Measurements from ENCODE around the gene UACA. TPM values are rescaled to one million over a fixed set of nuclear protein-coding genes. Genes with fewer than 3 reads are reported as not detected.
A peak's percentile ranks its signal among the peaks of the same experiment; 100 is the strongest.
"Not testable (repeated sequence)": the region's sequence is repeated elsewhere in the genome, so short reads cannot be mapped to it uniquely, and the experiment has no call there.

Gene UACA
- total RNA-seq, 1 experiment from 2014 or later: 19.6 TPM

- no peak for DNase-seq (ENCODE audit: low read depth)
Observed at GRCh38 chr15:70669966-70670658, 93.2 kb downstream of the UACA start.

DNA sequence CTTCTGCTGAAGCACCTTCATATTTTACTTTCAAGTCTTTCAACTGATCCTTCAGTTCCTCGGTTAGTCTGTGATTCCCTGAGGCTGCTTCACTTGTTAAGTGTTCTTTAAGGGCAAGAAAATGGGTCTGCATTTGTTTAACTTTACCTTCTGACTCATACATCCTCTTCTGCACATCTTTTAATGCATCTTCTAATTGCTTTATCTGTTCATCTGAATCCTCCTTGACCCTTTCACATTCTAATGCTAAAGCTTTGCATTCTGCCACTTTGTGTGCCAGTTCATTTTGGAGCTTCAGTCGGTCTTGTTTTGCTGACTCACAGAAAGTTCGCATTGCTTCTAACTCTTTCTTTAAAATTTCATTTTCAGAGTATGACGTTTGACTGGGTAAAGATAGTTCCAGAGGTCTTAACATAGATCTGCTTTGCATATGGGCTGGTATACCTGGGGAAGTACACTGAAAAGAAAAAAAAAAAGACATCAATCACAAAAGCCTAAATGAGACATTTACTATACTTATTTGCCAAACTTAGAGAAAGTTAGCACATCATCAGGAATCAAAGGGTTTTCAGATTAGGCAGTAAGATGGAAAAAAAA lies 94.3 kb downstream of the UACA start:
- no peak for DNase-seq (ENCODE audit: low read depth)

GRCh38 chr15:70665599-70665998 lies 97.8 kb downstream of the UACA start:
- DNase-seq (ENCODE audit: low read depth): no peak

- DNase-seq (ENCODE audit: low read depth): no peak
Observed at GRCh38 chr15:70664494-70664893, 98.9 kb downstream of the UACA start.

DNA sequence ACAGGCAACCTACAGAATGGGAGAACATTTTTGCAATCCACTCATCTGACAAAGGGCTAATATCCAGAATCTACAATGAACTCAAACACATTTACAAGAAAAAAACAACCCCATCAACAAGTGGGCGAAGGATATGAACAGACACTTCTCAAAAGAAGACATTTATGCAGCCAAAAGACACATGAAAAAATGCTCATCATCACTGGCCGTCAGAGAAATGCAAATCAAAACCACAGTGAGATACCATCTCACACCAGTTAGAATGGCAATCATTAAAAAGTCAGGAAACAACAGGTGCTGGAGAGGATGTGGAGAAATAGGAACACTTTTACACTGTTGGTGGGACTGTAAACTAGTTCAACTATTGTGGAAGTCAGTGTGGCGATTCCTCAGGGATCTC lies 100.3 kb downstream of the UACA start:
- not testable (repeated sequence) for DNase-seq (ENCODE audit: low read depth)

DNA sequence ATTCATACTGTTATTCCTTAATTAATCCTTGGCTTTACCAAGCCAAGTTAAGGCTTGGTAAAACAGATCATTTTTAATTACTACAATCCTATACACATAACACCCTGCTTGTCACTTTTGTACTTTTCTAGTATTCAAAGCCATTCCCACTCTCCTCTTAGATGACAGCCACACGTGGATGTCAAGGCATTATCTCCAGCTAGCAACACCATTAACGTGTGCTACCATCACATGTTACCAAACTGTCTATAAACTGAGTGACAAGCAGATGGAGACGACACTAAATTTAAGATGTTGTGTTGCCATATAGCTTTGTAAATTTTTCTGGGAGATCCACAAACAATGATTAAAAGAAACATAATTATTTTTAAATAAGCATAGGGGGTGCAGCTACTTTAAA lies 103.7 kb downstream of the UACA start:
- no peak for DNase-seq (ENCODE audit: low read depth)

GRCh38 chr15:70658641-70659040 lies 104.7 kb downstream of the UACA start:
- no peak for DNase-seq (ENCODE audit: low read depth)

- DNase-seq (ENCODE audit: low read depth): no peak
Observed at GRCh38 chr15:70653426-70653825, 109.9 kb downstream of the UACA start.

DNA sequence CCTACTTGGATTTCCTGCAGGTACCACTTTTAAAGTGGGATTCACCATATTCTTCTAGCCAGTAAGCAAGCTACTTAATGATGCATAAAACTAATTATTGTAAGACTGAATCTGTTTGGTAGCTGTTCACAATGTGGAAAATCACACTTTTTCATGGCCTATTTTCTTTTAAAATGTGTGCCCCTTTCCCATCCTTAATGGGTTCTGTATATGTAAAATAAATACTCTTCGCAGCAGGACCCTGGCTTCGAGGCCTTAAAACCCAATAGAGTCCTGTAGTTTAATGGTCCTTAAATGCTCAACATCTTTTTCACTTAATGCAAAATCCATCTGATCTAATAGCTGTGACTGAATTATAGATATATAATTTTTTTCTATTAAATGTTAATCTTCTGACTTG lies 111.0 kb downstream of the UACA start:
- DNase-seq (ENCODE audit: low read depth): no peak

GRCh38 chr15:70651303-70651845 lies 112.0 kb downstream of the UACA start:
- no peak for DNase-seq (ENCODE audit: low read depth)

DNA sequence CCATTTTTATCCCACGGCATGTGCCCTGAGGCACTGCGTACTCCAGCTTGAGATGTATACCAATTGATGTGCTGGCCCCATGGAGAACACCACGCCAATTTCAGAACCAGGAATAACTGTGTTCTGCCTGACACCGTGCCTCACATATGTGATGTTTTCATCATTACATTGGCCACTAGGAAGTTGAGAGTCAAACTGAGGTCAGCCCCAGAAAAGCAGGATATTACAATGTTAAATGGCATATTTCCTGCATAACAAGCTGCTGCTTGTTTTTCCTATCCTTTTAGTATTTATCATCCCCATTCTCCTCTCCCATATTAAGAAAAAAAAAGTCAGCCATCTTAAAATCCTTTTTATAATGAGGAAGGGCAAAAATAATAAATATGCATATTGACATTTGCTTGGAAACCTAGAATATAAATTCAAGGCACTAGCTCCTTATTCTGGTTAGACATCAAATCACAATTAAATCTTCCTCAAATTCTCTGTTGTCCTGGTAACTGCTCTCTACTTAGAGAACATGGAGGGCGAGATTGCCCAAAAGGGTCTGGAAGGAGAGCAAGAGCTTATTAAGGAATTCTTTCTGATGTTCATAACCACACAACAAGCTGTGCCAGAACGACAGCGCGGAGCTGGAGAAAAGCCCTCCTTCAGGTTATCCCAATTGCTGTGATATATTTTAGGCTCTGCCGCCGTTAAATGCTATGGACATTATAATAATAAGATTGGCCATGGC lies 112.6 kb downstream of the UACA start:
- no peak for DNase-seq (ENCODE audit: low read depth)

- DNase-seq (ENCODE audit: low read depth): no peak
Observed at GRCh38 chr15:70647396-70647795, 116.0 kb downstream of the UACA start.

GRCh38 chr15:70646169-70646568 lies 117.2 kb downstream of the UACA start:
- no peak for DNase-seq (ENCODE audit: low read depth)

GRCh38 chr15:70643783-70644125 lies 119.6 kb downstream of the UACA start:
- DNase-seq (ENCODE audit: low read depth): peak; percentile 35

DNA sequence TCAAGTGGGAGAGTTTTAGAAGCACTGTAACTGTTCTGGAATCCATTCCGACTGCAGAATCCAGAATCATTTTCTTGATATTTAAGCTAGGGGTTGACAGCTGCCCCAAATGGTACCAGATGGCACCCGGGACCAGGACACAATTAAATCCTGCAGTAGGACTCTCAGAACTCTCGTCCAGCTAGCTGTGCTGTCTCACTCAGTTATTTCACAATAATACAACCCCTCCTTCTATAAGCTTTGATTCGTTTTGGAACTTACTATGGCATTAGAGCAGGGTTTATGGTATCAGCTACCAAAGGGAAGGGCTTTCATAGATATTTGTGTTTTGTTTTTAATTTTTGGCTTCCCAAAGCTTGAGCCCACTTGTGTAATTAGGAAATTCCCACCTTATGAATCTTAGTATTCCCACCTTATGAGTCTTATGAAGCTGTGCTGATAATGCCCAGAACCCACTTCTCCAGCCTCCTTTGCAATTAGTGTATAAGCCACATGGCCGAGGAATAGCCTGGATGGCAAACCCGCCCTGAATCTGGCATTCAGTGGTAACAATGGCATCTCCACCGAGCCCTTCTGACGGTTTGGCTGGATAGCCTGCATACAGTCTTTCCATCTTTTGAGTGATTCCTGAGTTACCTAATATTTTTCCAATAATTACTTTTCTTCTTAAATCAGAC lies 120.1 kb downstream of the UACA start:
- DNase-seq (ENCODE audit: low read depth): no peak

GRCh38 chr15:70636540-70637165 lies 126.7 kb downstream of the UACA start:
- DNase-seq (ENCODE audit: low read depth): peak; percentile 22

- DNase-seq (ENCODE audit: low read depth): no peak
Observed at GRCh38 chr15:70635895-70636294, 127.5 kb downstream of the UACA start.

GRCh38 chr15:70633991-70634390 lies 129.4 kb downstream of the UACA start:
- no peak for DNase-seq (ENCODE audit: low read depth)

GRCh38 chr15:70633103-70633831 lies 130.1 kb downstream of the UACA start:
- DNase-seq (ENCODE audit: low read depth): no peak

DNA sequence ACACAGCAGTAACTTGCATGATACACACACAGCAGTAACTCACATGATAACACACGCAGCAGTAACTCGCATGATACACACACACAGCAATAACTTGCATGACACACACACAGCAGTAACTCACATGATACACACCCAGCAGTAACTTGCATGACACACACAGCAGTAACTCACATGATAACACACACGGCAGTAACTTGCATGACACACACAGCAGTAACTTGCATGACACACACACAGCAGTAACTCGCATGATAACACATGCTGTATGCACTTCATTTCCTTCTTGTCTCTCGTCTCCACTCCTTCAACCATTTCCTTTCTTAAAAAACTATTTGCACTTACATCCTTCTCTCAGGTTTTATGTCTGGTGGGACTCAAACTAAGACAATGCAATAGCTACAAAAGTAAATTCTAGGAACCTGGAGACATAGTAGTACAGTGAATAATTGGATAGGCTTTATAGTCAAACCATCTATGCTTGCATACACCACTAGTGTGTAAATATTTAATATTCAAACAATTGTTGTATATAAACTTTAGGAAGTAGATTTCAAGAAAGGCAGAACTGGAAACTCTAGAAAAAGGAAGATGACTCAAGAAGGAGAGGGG lies 130.8 kb downstream of the UACA start:
- DNase-seq (ENCODE audit: low read depth): peak; percentile 20

GRCh38 chr15:70632079-70632478 lies 131.3 kb downstream of the UACA start:
- no peak for DNase-seq (ENCODE audit: low read depth)

Data from Daoy (cell line).